ENCODE results near the gene OR2AT4. TPM values are rescaled to one million over a fixed set of nuclear protein-coding genes. Genes with fewer than 3 reads are reported as not detected.
"Not testable (repeated sequence)": the region's sequence is repeated elsewhere in the genome, so short reads cannot be mapped to it uniquely, and the experiment has no call there.

Gene OR2AT4
- total and polyA plus RNA-seq, 2 donors: under 0.01 TPM; not detected in 1

- no peak for DNase-seq (ENCODE audit: low read depth in 6 of 9, low spot score in 9 of 9)
- WGBS: 69% methylated on average over 2 of the region's 2 CpGs
- peaks cover 0 to 2% of the 10 kb centered on the region in 2 donors for H3K27me3 ChIP-seq (ENCODE audit: control insufficient read depth in 2 of 2, insufficient read depth in 1 of 2, low read length in 1 of 2)
These were observed 489 bp upstream of the OR2AT4 start for GRCh38 chr11:75097173-75097557.

GRCh38 chr11:75094382-75094781 is 2.3 kb downstream of the OR2AT4 start:
- not testable (repeated sequence) for H3K36me3 ChIP-seq (ENCODE audit: control insufficient read depth in 2 of 2, insufficient read depth in 2 of 2, low read length in 1 of 2); H3K9me3 ChIP-seq (ENCODE audit: control insufficient read depth in 2 of 2, insufficient read depth in 1 of 2, low read length in 1 of 2); H3K4me1 ChIP-seq (ENCODE audit: control insufficient read depth in 2 of 2, insufficient read depth in 2 of 2, low read length in 2 of 2); H3K27ac ChIP-seq (ENCODE audit: low read depth in 1 of 2, low read length in 1 of 2); H3K4me3 ChIP-seq (ENCODE audit: low read length in 2 of 2); H3K27me3 ChIP-seq (ENCODE audit: control insufficient read depth in 2 of 2, insufficient read depth in 1 of 2, low read length in 1 of 2); DNase-seq (ENCODE audit: low read depth in 6 of 9, low spot score in 9 of 9)

More at GRCh38 chr11:75097173-75097557, 489 bp upstream of the OR2AT4 start:
- Histone ChIP-seq H3K9me3 (ENCODE audit: control insufficient read depth in 2 of 2, insufficient read depth in 1 of 2, low read length in 1 of 2) (no peaks in the 10 kb centered on the region), H3K4me1 (ENCODE audit: control insufficient read depth in 2 of 2, insufficient read depth in 2 of 2, low read length in 2 of 2) (no peaks in the 10 kb centered on the region), H3K36me3 (ENCODE audit: control insufficient read depth in 2 of 2, insufficient read depth in 2 of 2, low read length in 1 of 2) (no peaks in the 10 kb centered on the region), H3K4me3 (ENCODE audit: low read length in 2 of 2) (no peak overlapping the region), H3K27ac (ENCODE audit: low read depth in 1 of 2, low read length in 1 of 2) (no peak overlapping the region)

- WGBS: 82% methylated on average over 4 of the region's 4 CpGs
- Histone ChIP-seq H3K9me3 (ENCODE audit: control insufficient read depth in 2 of 2, insufficient read depth in 1 of 2, low read length in 1 of 2) (no peaks in the 10 kb centered on the region), H3K27me3 (ENCODE audit: control insufficient read depth in 2 of 2, insufficient read depth in 1 of 2, low read length in 1 of 2) (no peaks in the 10 kb centered on the region), H3K27ac (ENCODE audit: low read depth in 1 of 2, low read length in 1 of 2) (no peak overlapping the region), H3K4me1 (ENCODE audit: control insufficient read depth in 2 of 2, insufficient read depth in 2 of 2, low read length in 2 of 2) (no peaks in the 10 kb centered on the region), H3K4me3 (ENCODE audit: low read length in 2 of 2) (no peak overlapping the region), H3K36me3 (ENCODE audit: control insufficient read depth in 2 of 2, insufficient read depth in 2 of 2, low read length in 1 of 2) (no peaks in the 10 kb centered on the region)
- DNase-seq (ENCODE audit: low read depth in 6 of 9, low spot score in 9 of 9): no peak
These were observed 6.0 kb downstream of the OR2AT4 start for GRCh38 chr11:75090671-75091177.

GRCh38 chr11:75087319-75088305 is 9.1 kb downstream of the OR2AT4 start:
- no peak overlapping the region for H3K4me3 ChIP-seq (ENCODE audit: low read length in 2 of 2)
- no peaks in the 10 kb centered on the region for H3K36me3 ChIP-seq (ENCODE audit: control insufficient read depth in 2 of 2, insufficient read depth in 2 of 2, low read length in 1 of 2)
- no peaks in the 10 kb centered on the region for H3K9me3 ChIP-seq (ENCODE audit: control insufficient read depth in 2 of 2, insufficient read depth in 1 of 2, low read length in 1 of 2)
- no peaks in the 10 kb centered on the region for H3K4me1 ChIP-seq (ENCODE audit: control insufficient read depth in 2 of 2, insufficient read depth in 2 of 2, low read length in 2 of 2)
- DNase-seq (ENCODE audit: low read depth in 6 of 9, low spot score in 9 of 9): no peak
- WGBS: 90% methylated on average over 7 of the region's 7 CpGs
- H3K27ac ChIP-seq (ENCODE audit: low read depth in 1 of 2, low read length in 1 of 2): no peak overlapping the region
- H3K27me3 ChIP-seq (ENCODE audit: control insufficient read depth in 2 of 2, insufficient read depth in 1 of 2, low read length in 1 of 2): no peaks in the 10 kb centered on the region

- no peak overlapping the region for H3K4me3 ChIP-seq (ENCODE audit: low read length in 2 of 2)
- H3K4me1 ChIP-seq (ENCODE audit: control insufficient read depth in 2 of 2, insufficient read depth in 2 of 2, low read length in 2 of 2): no peaks in the 10 kb centered on the region
- no peak for DNase-seq (ENCODE audit: low read depth in 6 of 9, low spot score in 9 of 9)
- WGBS: 92% methylated on average over 1 of the region's 1 CpG
- H3K27me3 ChIP-seq (ENCODE audit: control insufficient read depth in 2 of 2, insufficient read depth in 1 of 2, low read length in 1 of 2): no peaks in the 10 kb centered on the region
- no peak overlapping the region for H3K27ac ChIP-seq (ENCODE audit: low read depth in 1 of 2, low read length in 1 of 2)
- no peaks in the 10 kb centered on the region for H3K36me3 ChIP-seq (ENCODE audit: control insufficient read depth in 2 of 2, insufficient read depth in 2 of 2, low read length in 1 of 2)
- H3K9me3 ChIP-seq (ENCODE audit: control insufficient read depth in 2 of 2, insufficient read depth in 1 of 2, low read length in 1 of 2): no peaks in the 10 kb centered on the region
These were observed 11.8 kb downstream of the OR2AT4 start for GRCh38 chr11:75084883-75085282.

- 35% methylated on average over 1 of the region's 1 CpG for WGBS
- H3K27ac ChIP-seq (ENCODE audit: low read depth in 1 of 2, low read length in 1 of 2): no peak overlapping the region
- no peaks in the 10 kb centered on the region for H3K9me3 ChIP-seq (ENCODE audit: control insufficient read depth in 2 of 2, insufficient read depth in 1 of 2, low read length in 1 of 2)
- no peak for DNase-seq (ENCODE audit: low read depth in 6 of 9, low spot score in 9 of 9)
- H3K27me3 ChIP-seq (ENCODE audit: control insufficient read depth in 2 of 2, insufficient read depth in 1 of 2, low read length in 1 of 2): no peaks in the 10 kb centered on the region
- H3K4me3 ChIP-seq (ENCODE audit: low read length in 2 of 2): no peak overlapping the region
- no peaks in the 10 kb centered on the region for H3K4me1 ChIP-seq (ENCODE audit: control insufficient read depth in 2 of 2, insufficient read depth in 2 of 2, low read length in 2 of 2)
- H3K36me3 ChIP-seq (ENCODE audit: control insufficient read depth in 2 of 2, insufficient read depth in 2 of 2, low read length in 1 of 2): no peaks in the 10 kb centered on the region
These were observed 13.5 kb downstream of the OR2AT4 start for GRCh38 chr11:75083217-75083605.

GRCh38 chr11:75082601-75083216 is 14.0 kb downstream of the OR2AT4 start:
- H3K9me3 ChIP-seq (ENCODE audit: control insufficient read depth in 2 of 2, insufficient read depth in 1 of 2, low read length in 1 of 2): no peaks in the 10 kb centered on the region

GRCh38 chr11:75079546-75079945 is 17.1 kb downstream of the OR2AT4 start:
- Histone ChIP-seq H3K4me3 (ENCODE audit: low read length in 2 of 2) (no peak overlapping the region), H3K4me1 (ENCODE audit: control insufficient read depth in 2 of 2, insufficient read depth in 2 of 2, low read length in 2 of 2) (peaks cover 0 to 2% of the 10 kb centered on the region in 2 donors), H3K27me3 (ENCODE audit: control insufficient read depth in 2 of 2, insufficient read depth in 1 of 2, low read length in 1 of 2) (no peaks in the 10 kb centered on the region), H3K27ac (ENCODE audit: low read depth in 1 of 2, low read length in 1 of 2) (no peak overlapping the region), H3K9me3 (ENCODE audit: control insufficient read depth in 2 of 2, insufficient read depth in 1 of 2, low read length in 1 of 2) (no peaks in the 10 kb centered on the region), H3K36me3 (ENCODE audit: control insufficient read depth in 2 of 2, insufficient read depth in 2 of 2, low read length in 1 of 2) (no peaks in the 10 kb centered on the region)
- no peak for DNase-seq (ENCODE audit: low read depth in 6 of 9, low spot score in 9 of 9)
- 90% methylated on average over 4 of the region's 4 CpGs for WGBS

More at GRCh38 chr11:75082601-75083216, 14.0 kb downstream of the OR2AT4 start:
- Histone ChIP-seq H3K27me3 (ENCODE audit: control insufficient read depth in 2 of 2, insufficient read depth in 1 of 2, low read length in 1 of 2) (no peaks in the 10 kb centered on the region), H3K4me3 (ENCODE audit: low read length in 2 of 2) (no peak overlapping the region), H3K27ac (ENCODE audit: low read depth in 1 of 2, low read length in 1 of 2) (no peak overlapping the region), H3K36me3 (ENCODE audit: control insufficient read depth in 2 of 2, insufficient read depth in 2 of 2, low read length in 1 of 2) (no peaks in the 10 kb centered on the region), H3K4me1 (ENCODE audit: control insufficient read depth in 2 of 2, insufficient read depth in 2 of 2, low read length in 2 of 2) (no peaks in the 10 kb centered on the region)
- WGBS: 88% methylated on average over 8 of the region's 8 CpGs
- no peak for DNase-seq (ENCODE audit: low read depth in 6 of 9, low spot score in 9 of 9)

GRCh38 chr11:75078233-75078632 is 18.4 kb downstream of the OR2AT4 start:
- H3K36me3 ChIP-seq (ENCODE audit: control insufficient read depth in 2 of 2, insufficient read depth in 2 of 2, low read length in 1 of 2): no peaks in the 10 kb centered on the region
- H3K4me1 ChIP-seq (ENCODE audit: control insufficient read depth in 2 of 2, insufficient read depth in 2 of 2, low read length in 2 of 2): peaks cover 0 to 2% of the 10 kb centered on the region in 2 donors
- H3K9me3 ChIP-seq (ENCODE audit: control insufficient read depth in 2 of 2, insufficient read depth in 1 of 2, low read length in 1 of 2): no peaks in the 10 kb centered on the region
- H3K27ac ChIP-seq (ENCODE audit: low read depth in 1 of 2, low read length in 1 of 2): no peak overlapping the region
- no peaks in the 10 kb centered on the region for H3K27me3 ChIP-seq (ENCODE audit: control insufficient read depth in 2 of 2, insufficient read depth in 1 of 2, low read length in 1 of 2)
- H3K4me3 ChIP-seq (ENCODE audit: low read length in 2 of 2): no peak overlapping the region
- 94% methylated on average over 2 of the region's 2 CpGs for WGBS
- DNase-seq (ENCODE audit: low read depth in 6 of 9, low spot score in 9 of 9): no peak
